T-helper 2 cell treated with Interferon-gamma antibody and Interleukin-4, amounts not matched to agents 5 μg/mL and 100 μg/mL, for 36 hours (primary cell): ENCODE data around the gene ACER3.

Source experiments
- DNase-seq: peaks from one replicate; pipeline ENCODE4 v3.0.0; 2021; ENCODE audit warnings: low spot score
- H3K27ac Mint-ChIP-seq: one replicate; pipeline ENCODE4 v1.8.0; 2021; ENCODE audit warnings: mild to moderate bottlenecking, mixed read lengths
- H3K27me3 Mint-ChIP-seq: one replicate; pipeline ENCODE4 v1.8.0; 2021; ENCODE audit warnings: low read depth, mixed read lengths
- H3K36me3 Mint-ChIP-seq: one replicate; pipeline ENCODE4 v1.8.0; 2021; ENCODE audit warnings: low read depth, mixed read lengths
- H3K4me1 Mint-ChIP-seq: one replicate; pipeline ENCODE4 v1.8.0; 2021; ENCODE audit warnings: low read depth, mixed read lengths
- H3K4me3 Mint-ChIP-seq: one replicate; pipeline ENCODE4 v1.8.0; 2022; ENCODE audit warnings: mild to moderate bottlenecking, moderate library complexity, mixed read lengths
- H3K9me3 Mint-ChIP-seq: one replicate; pipeline ENCODE4 v1.8.0; 2021; ENCODE audit warnings: mixed read lengths

ACER3 gene

DNA sequence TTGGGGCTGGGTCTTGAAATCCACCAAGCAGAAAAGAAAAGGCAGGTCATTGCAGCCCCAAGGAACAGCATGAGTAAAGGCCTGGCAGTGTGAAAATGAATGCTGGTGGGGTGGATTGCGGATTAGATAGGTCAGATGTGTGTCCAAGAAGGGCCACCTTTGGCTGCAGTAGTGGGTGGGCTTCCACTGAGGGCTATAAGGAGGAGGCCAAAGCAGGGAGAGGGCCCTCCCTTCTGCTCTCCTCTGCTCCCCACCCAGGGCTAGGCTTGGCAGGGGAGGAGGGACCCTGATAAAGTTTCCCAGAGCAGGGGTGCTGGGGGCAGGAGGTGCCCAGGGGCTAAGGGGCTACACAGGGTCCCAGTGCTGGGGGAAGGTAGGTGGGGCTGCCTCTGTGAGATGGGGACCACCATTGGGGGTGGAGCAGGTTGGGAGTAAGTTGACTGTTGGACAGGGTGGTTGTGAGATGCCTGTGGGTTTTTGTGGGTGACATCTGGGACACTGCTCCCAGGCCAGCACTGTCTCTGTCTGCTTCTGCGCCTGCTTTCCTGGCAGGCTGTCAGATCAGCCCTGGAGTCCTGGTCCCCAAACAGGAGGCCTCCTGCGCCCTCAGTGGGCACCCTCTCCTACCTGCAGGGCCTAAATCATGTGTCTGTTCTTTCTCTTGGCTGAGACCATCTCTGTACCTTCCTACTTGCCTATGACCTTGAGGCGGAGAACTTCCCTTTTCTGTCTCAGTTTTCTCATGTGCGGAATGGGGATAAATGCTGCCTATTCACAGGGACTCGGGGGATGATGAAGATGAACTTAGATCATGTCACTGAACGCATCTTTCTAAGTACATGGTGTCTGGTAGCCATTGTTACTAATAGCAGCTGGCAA lies 208.0 kb downstream of the ACER3 start:
- H3K9me3 Mint-ChIP-seq, result no peaks in the 10 kb centered on the region
- peaks cover 20% of the 10 kb centered on the region for H3K27me3 Mint-ChIP-seq
- no peak overlapping the region for H3K27ac Mint-ChIP-seq
- DNase-seq, result no peak
- H3K36me3 Mint-ChIP-seq, result no peaks in the 10 kb centered on the region
- H3K4me1 Mint-ChIP-seq, result peaks cover 22% of the 10 kb centered on the region
- no peak overlapping the region for H3K4me3 Mint-ChIP-seq

DNA sequence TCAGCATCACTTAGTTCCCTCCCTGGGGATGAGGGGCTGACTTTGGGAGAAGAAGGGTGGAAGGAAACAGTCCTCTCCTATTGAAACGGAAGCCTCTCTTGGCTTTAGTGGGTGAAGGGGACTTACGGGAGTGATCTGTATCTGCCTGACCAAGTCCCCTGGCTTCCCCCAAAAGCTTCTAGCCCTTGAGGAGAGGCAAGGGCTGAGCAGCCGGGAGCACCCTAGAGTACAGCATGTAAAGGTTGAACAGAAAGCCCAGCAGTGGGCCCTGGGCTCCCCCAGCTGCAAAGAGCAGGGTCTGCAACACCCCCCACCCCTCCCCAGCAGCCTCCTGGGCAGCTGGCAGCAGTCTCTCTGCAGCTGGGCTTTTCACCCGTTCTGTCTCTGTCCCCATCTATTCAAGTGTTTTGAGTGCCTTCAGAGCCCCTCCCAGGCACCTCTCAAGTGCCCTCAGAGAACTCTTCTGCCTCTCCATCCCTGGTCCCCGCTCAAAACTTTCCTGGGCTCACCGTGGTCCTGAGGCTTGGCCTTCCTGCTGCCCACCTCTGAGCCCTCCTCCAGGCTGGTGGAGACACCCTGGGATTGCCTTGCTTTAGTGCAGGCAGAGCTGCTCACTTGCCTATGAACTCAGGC lies 208.7 kb downstream of the ACER3 start:
- H3K9me3 Mint-ChIP-seq, result no peaks in the 10 kb centered on the region
- no peaks in the 10 kb centered on the region for H3K36me3 Mint-ChIP-seq
- peaks cover 22% of the 10 kb centered on the region for H3K4me1 Mint-ChIP-seq
- H3K27me3 Mint-ChIP-seq, result peaks cover 20% of the 10 kb centered on the region
- no peak overlapping the region for H3K27ac Mint-ChIP-seq
- no peak overlapping the region for H3K4me3 Mint-ChIP-seq
- DNase-seq, result no peak

DNA sequence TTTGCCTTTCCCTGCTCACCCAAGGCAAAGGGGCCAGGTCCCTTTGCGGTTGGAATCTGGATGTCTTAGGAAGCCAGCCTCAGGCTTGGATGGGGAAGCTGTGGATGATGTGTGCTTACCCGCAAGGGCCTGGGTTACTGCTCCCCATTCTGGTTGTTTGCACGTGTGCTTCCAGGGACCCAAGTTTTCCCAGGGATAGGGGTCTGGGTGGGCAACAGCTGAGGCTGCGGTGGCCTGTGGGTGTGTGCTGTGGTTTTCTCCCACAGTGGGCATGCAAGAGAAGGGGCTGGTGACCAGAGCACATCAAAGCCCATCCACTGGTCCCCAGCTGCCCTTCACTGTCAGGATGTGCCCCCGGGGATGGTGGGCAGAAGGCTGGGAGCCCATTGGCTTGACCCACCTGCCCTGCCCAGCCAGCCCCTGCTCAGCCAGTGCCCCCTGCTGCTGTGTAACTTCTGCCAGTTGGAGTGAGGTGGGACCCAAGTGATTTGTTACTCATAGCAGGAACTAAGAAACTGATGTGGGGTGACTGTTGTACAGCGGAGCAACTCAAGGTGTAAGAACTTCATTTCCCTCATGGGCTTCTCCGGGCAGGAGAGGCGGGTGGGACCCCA lies 209.4 kb downstream of the ACER3 start:
- Mint-ChIP-seq H3K4me1 (peaks cover 22% of the 10 kb centered on the region), H3K4me3 (no peak overlapping the region), H3K9me3 (no peaks in the 10 kb centered on the region), H3K27ac (no peak overlapping the region), H3K27me3 (peaks cover 16% of the 10 kb centered on the region), H3K36me3 (no peaks in the 10 kb centered on the region)
- no peak for DNase-seq

GRCh38 chr11:77071077-77071476 lies 210.4 kb downstream of the ACER3 start:
- Mint-ChIP-seq H3K4me3 (no peak overlapping the region), H3K27me3 (peaks cover 12% of the 10 kb centered on the region)

DNA sequence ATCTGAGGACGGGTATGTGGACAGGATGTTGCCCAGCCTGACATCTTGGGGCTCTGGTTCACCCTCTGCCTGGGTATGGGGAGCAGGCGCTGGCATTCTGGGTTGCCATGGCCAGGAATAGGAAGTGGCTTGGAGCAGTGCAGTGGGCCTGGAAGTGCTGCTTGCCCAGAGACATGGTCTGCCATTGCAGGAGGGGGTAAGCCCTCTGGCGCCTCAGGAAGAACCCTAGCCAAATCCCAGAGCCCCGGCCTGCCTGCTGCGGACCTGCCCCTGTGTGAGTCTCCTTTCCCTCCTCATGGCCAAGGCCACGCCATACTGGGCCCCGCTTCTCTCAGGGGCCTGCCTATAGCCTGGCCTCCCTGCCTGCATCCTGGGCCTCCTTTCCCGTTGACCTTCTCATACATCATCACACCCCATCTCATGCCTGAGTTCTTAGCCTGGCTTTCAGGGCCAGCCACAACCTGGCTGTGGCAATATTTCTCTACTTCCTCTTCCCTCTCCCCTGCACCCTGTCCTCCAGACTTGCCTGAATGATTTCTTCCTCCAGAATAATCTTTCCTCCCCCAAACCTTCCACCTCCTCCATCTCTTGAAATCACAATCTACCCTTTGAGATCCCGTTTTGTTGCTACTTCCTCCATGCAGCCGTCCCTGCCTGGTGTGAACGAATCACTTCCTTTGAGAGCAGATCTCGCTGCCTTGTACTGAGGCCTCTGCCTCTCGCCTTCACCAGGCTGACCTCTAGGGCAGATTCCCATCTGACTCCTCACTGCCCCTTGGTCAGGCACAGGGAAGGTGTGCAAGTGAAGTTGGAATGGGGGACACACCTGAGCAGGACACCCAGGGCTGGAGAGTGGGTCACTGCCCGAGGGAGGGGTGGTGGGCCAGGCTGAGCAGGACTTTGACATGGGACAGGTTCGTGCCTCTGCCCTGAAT lies 211.2 kb downstream of the ACER3 start:
- H3K4me1 Mint-ChIP-seq, result peaks cover 19% of the 10 kb centered on the region
- no peaks in the 10 kb centered on the region for H3K9me3 Mint-ChIP-seq
- H3K27ac Mint-ChIP-seq, result no peak overlapping the region
- peaks cover 12% of the 10 kb centered on the region for H3K27me3 Mint-ChIP-seq
- no peak overlapping the region for H3K4me3 Mint-ChIP-seq
- no peaks in the 10 kb centered on the region for H3K36me3 Mint-ChIP-seq
- DNase-seq, result no peak

More at GRCh38 chr11:77071077-77071476, 210.4 kb downstream of the ACER3 start:
- Mint-ChIP-seq H3K9me3 (no peaks in the 10 kb centered on the region), H3K27ac (no peak overlapping the region), H3K36me3 (no peaks in the 10 kb centered on the region), H3K4me1 (peaks cover 19% of the 10 kb centered on the region)
- DNase-seq, result no peak

GRCh38 chr11:77072851-77073327 lies 212.2 kb downstream of the ACER3 start:
- H3K27ac Mint-ChIP-seq, result no peak overlapping the region
- no peak overlapping the region for H3K4me3 Mint-ChIP-seq
- DNase-seq, result peak; percentile 25
- peaks cover 13% of the 10 kb centered on the region for H3K27me3 Mint-ChIP-seq
- H3K4me1 Mint-ChIP-seq, result peaks cover 19% of the 10 kb centered on the region
- no peaks in the 10 kb centered on the region for H3K36me3 Mint-ChIP-seq
- H3K9me3 Mint-ChIP-seq, result no peaks in the 10 kb centered on the region

- no peak for DNase-seq
- Mint-ChIP-seq H3K4me3 (no peak overlapping the region), H3K36me3 (no peaks in the 10 kb centered on the region), H3K9me3 (peaks cover under 1% of the 10 kb centered on the region), H3K27ac (peak overlapping the region; percentile 15), H3K27me3 (peaks cover 18% of the 10 kb centered on the region), H3K4me1 (peaks cover 19% of the 10 kb centered on the region)
Observed at GRCh38 chr11:77073328-77074001, 212.7 kb downstream of the ACER3 start.

- H3K4me3 Mint-ChIP-seq, result no peak overlapping the region
- no peaks in the 10 kb centered on the region for H3K36me3 Mint-ChIP-seq
- H3K4me1 Mint-ChIP-seq, result peaks cover 19% of the 10 kb centered on the region
- H3K27ac Mint-ChIP-seq, result no peak overlapping the region
- no peak for DNase-seq
- peaks cover 15% of the 10 kb centered on the region for H3K27me3 Mint-ChIP-seq
- peaks cover 8% of the 10 kb centered on the region for H3K9me3 Mint-ChIP-seq
Observed at GRCh38 chr11:77074205-77074604, 213.5 kb downstream of the ACER3 start.

DNA sequence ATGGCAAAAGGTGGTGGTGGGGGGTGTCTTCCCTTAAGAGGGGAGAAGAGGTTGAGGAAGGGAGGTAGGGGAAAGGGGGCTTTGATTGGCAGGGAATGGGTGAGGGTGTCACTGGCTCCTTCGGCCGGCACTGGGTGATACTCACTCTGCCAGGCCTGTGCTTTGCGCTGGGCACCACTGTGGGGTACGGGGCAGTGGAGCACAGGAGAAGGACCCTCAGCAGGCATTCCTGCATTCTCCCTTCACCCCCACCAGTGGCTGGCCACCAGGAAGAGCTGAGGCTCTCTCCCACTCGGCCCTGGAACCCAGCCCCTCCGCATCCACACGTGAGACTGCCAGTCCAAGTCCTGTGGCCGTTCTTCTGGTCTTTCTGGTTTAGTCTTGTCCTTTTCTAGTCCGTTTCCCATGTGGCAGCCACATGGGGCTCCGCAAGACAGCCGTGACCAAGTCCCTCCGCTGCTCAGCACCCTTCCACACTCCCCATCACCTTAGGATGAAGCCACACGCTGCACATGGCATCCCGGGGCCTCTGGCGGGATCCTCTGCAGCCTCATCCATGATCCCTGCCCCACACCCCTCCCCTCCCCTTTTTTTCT lies 214.0 kb downstream of the ACER3 start:
- H3K27ac Mint-ChIP-seq, result no peak overlapping the region
- H3K9me3 Mint-ChIP-seq, result peaks cover 8% of the 10 kb centered on the region
- H3K4me3 Mint-ChIP-seq, result no peak overlapping the region
- peaks cover 19% of the 10 kb centered on the region for H3K4me1 Mint-ChIP-seq
- no peaks in the 10 kb centered on the region for H3K36me3 Mint-ChIP-seq
- H3K27me3 Mint-ChIP-seq, result peaks cover 13% of the 10 kb centered on the region
- DNase-seq, result no peak

DNA sequence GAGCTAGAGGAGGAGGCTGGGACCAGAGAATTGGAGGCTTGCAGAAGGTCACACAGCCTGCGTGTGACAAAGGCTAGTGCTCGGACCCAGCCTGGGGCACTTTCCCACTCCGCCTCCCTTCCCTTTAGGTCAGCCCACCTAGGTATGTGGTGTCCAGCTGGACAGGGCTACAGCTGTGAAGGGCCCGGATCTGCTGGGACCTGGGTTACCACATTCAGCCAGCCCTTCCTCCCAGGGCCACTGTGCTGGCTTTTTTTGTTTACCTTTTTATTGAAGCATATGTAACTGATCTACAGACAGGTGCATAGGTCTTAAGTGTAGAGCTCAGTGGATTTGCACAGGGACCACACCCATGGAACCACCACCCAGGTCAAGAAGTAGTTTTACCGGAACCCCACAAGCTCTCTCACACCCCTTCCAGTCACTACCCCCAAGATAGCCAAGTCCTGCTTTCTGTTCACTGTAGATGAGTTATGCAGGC lies 214.7 kb downstream of the ACER3 start:
- Mint-ChIP-seq H3K9me3 (peaks cover 8% of the 10 kb centered on the region), H3K4me1 (peaks cover 19% of the 10 kb centered on the region), H3K4me3 (no peak overlapping the region), H3K27me3 (peaks cover 12% of the 10 kb centered on the region), H3K27ac (no peak overlapping the region), H3K36me3 (no peaks in the 10 kb centered on the region)
- DNase-seq, result no peak
